HepG2 (cell line): ENCODE measurements around the gene ABL2. TPM values are rescaled to one million over a fixed set of nuclear protein-coding genes. Genes with fewer than 3 reads are reported as not detected.

Experiments used
- ETV6 ChIP-seq: sonication (generic); formaldehyde crosslinking; conservative IDR thresholded peaks from 2 replicates; pipeline ENCODE4 v1.4.0; 2020; ENCODE audit warnings: missing genetic modification reagents
- FOXP4 ChIP-seq: sonication (generic); formaldehyde crosslinking; IDR thresholded peaks from 2 replicates; pipeline ENCODE4 v1.4.0; 2020; ENCODE audit warnings: missing genetic modification reagents
- MEIS1 ChIP-seq: sonication (generic); formaldehyde crosslinking; IDR thresholded peaks from 2 replicates; pipeline ENCODE4 v1.9.0; 2021; ENCODE audit warnings: mild to moderate bottlenecking, missing genetic modification reagents, moderate library complexity, borderline replicate concordance
- MXD4 ChIP-seq: IDR thresholded peaks from 2 replicates; pipeline ENCODE4 v1.6.1; 2016; ENCODE audit warnings: mild to moderate bottlenecking, missing biosample characterization, missing genetic modification reagents
- NFAT5 ChIP-seq: sonication (generic); formaldehyde crosslinking; IDR thresholded peaks from 2 replicates; pipeline ENCODE4 v1.4.0; 2020; ENCODE audit warnings: missing genetic modification reagents
- NFIC ChIP-seq: IDR thresholded peaks from 2 replicates; pipeline ENCODE4 v1.6.1; 2012; ENCODE audit warnings: mild to moderate bottlenecking, low read length, inconsistent platforms
- PITX1 ChIP-seq: sonication (generic); formaldehyde crosslinking; IDR thresholded peaks from 2 replicates; pipeline ENCODE4 v1.5.1; 2020; ENCODE audit warnings: mild to moderate bottlenecking, missing genetic modification reagents
- TARDBP ChIP-seq: sonication (generic); formaldehyde crosslinking; IDR thresholded peaks from 2 replicates; pipeline ENCODE4 v1.8.0; 2022; ENCODE audit warnings: mild to moderate bottlenecking, missing genetic modification reagents
- ZBTB34 ChIP-seq: sonication (generic); formaldehyde crosslinking; IDR thresholded peaks from 2 replicates; pipeline ENCODE4 v1.8.0; 2022; ENCODE audit warnings: mild to moderate bottlenecking, missing genetic modification reagents
- ZBTB7A ChIP-seq: sonication (generic); formaldehyde crosslinking; IDR thresholded peaks from 2 replicates; pipeline ENCODE4 v1.8.0; 2022; ENCODE audit warnings: mild to moderate bottlenecking, missing genetic modification reagents
- ZEB1 ChIP-seq: IDR thresholded peaks from 2 replicates; pipeline ENCODE4 v1.6.1; 2012; ENCODE audit warnings: mild to moderate bottlenecking, low read depth, inconsistent platforms; ENCODE audit not compliant: insufficient replicate concordance
- ZFY ChIP-seq: sonication (generic); formaldehyde crosslinking; IDR thresholded peaks from 2 replicates; pipeline ENCODE4 v1.4.0; 2020; ENCODE audit warnings: missing genetic modification reagents
- ZNF205 ChIP-seq: IDR thresholded peaks from 2 replicates; pipeline ENCODE4 v1.6.1; 2018; ENCODE audit warnings: missing biosample characterization, missing genetic modification reagents
- ZNF251 ChIP-seq: sonication (generic); formaldehyde crosslinking; IDR thresholded peaks from 2 replicates; pipeline ENCODE4 v1.9.0; 2021; ENCODE audit warnings: mild to moderate bottlenecking, missing genetic modification reagents
- ZNF329 ChIP-seq: sonication (generic); formaldehyde crosslinking; IDR thresholded peaks from 2 replicates; pipeline ENCODE4 v1.9.0; 2021; ENCODE audit warnings: low read depth, mild to moderate bottlenecking, missing genetic modification reagents
- ZNF343 ChIP-seq: sonication (generic); formaldehyde crosslinking; IDR thresholded peaks from 2 replicates; pipeline ENCODE4 v1.4.0; 2020; ENCODE audit warnings: mild to moderate bottlenecking, missing genetic modification reagents
- ZNF503 ChIP-seq: sonication (generic); formaldehyde crosslinking; IDR thresholded peaks from 2 replicates; pipeline ENCODE4 v1.4.0; 2020; ENCODE audit warnings: missing genetic modification reagents
- ZNF619 ChIP-seq: sonication (generic); formaldehyde crosslinking; IDR thresholded peaks from 2 replicates; pipeline ENCODE4 v1.4.0; 2020; ENCODE audit warnings: mild to moderate bottlenecking, missing genetic modification reagents
- ZNF713 ChIP-seq: sonication (generic); formaldehyde crosslinking; IDR thresholded peaks from 2 replicates; pipeline ENCODE4 v1.4.0; 2020; ENCODE audit warnings: mild to moderate bottlenecking, missing genetic modification reagents
- ZNF768 ChIP-seq: sonication (generic); formaldehyde crosslinking; IDR thresholded peaks from 2 replicates; pipeline ENCODE4 v1.4.0; 2020; ENCODE audit warnings: missing genetic modification reagents
- polyA plus RNA-seq, 8 experiments: library from polyadenylated mRNA; depleted of rRNA in 3 of 8; stranded (reverse) in 7 of 8; unstranded in 1 of 8; fragments of >200 nt; fragmentation: Illumina TruSeq in 4 of 8; extraction: Trizol in 4 of 8; gene quantifications; 2 replicates each; pipeline versions ENCODE4 v1.2.1 to v1.2.3, GENCODE V29; 2011 to 2016; ENCODE audit warnings: low read depth in 4 of 8, missing spikeins in 1 of 8, mixed read lengths in 1 of 8; ENCODE audit not compliant: insufficient read depth in 1 of 8
- total RNA-seq, 5 experiments: library from RNA; depleted of rRNA; stranded (reverse); fragments of >200 nt; fragmentation: Illumina TruSeq; extraction: Trizol; gene quantifications; 2 replicates each; pipeline ENCODE4 v1.2.3, GENCODE V29; 2016; ENCODE audit warnings: low read depth in 1 of 5

The ABL2 gene
- total and polyA plus RNA-seq, 2 of the 13 experiments (the other 11 are each of a cell fraction or from before 2014, with no cell fraction given) = 5.8 to 6.0 TPM

- TF ChIP-seq ZBTB34 (CRISPR knock-in tag) (no peak; the same call in 1 of the 2 replicates), ZNF619 (CRISPR knock-in tag) (no peak), MEIS1 (CRISPR knock-in tag) (0 out of 2 replicates have a peak, but pooled peaks have one; percentile 16), ZNF205 (CRISPR knock-in tag) (peak; percentile 40; the same call in 1 of the 2 replicates), ZBTB7A (CRISPR knock-in tag) (no peak), FOXP4 (CRISPR knock-in tag) (peak; percentile 91), ZFY (no peak), ETV6 (CRISPR knock-in tag) (no peak), NFAT5 (no peak), ZNF713 (CRISPR knock-in tag) (no peak), MXD4 (CRISPR knock-in tag) (no peak), PITX1 (CRISPR knock-in tag) (no peak), NFIC (peak; percentile 76; the same call in 1 of the 2 replicates), ZNF251 (CRISPR knock-in tag) (no peak), ZNF343 (CRISPR knock-in tag) (no peak), ZNF329 (CRISPR knock-in tag) (no peak), ZNF503 (CRISPR knock-in tag) (peak; percentile 67), ZEB1 (peak; percentile 75), TARDBP (CRISPR knock-in tag) (peak; percentile 92; the same call in 1 of the 2 replicates), ZNF768 (no peak)
These were observed 77.4 kb downstream of the ABL2 start (continued) for GRCh38 chr1:179151908-179152682.
